Thyroid gland (tissue), 4 donors: ENCODE measurements around the gene TMEM200A. TPM values are rescaled to one million over a fixed set of nuclear protein-coding genes. Genes with fewer than 3 reads are reported as not detected.

Experiments
- DNase-seq, 2 donors: peaks; one replicate each; pipeline ENCODE4 v3.0.0-alpha.2; 2019
- H3K27ac ChIP-seq, 3 donors: fragments of 200-600 bp; sonication (generic); 1 replicate in 2 of 3; 2 replicates in 1 of 3; pipeline ENCODE4 v1.5.1; 2016 to 2019; ENCODE audit warnings: mild to moderate bottlenecking in 1 of 3, moderate library complexity in 1 of 3
- H3K27me3 ChIP-seq: fragments of 200-600 bp; sonication (generic); one replicate; pipeline ENCODE4 v1.5.1; 2019
- H3K36me3 ChIP-seq, 2 donors: fragments of 200-600 bp; sonication (generic); one replicate each; pipeline ENCODE4 v1.5.1; 2016 to 2019
- H3K4me1 ChIP-seq, 2 donors: fragments of 200-600 bp; sonication (generic); one replicate each; pipeline ENCODE4 v1.5.1; 2017 to 2019
- H3K4me3 ChIP-seq, 3 donors: fragments of 200-600 bp; sonication (generic); replicated peaks in 1 of 3; 1 replicate in 2 of 3; 2 replicates in 1 of 3; pipeline ENCODE4 v1.5.1; 2016; ENCODE audit warnings: mild to moderate bottlenecking in 1 of 3
- H3K9me3 ChIP-seq: fragments of 200-600 bp; sonication (generic); one replicate; pipeline ENCODE4 v1.5.1; 2017
- CTCF ChIP-seq, 6 experiments: fragments of 200-600 bp in 3 of 6; fragments of 450-650 bp in 3 of 6; sonication (generic) in 3 of 6; IDR thresholded peaks; one replicate each; pipeline ENCODE4 v1.5.1; 2016 to 2019; ENCODE audit warnings: antibody characterized with exemption in 6 of 6, mild to moderate bottlenecking in 2 of 6, inconsistent platforms in 1 of 6, moderate library complexity in 1 of 6
- POLR2A ChIP-seq, 2 donors: fragments of 450-650 bp; IDR thresholded peaks; one replicate each; pipeline ENCODE4 v1.6.1; 2017; ENCODE audit warnings: antibody characterized with exemption in 2 of 2, mild to moderate bottlenecking in 2 of 2, moderate library complexity in 1 of 2
- WGBS, 2 donors: methylation state at CpG; one replicate each; pipeline ENCODE4 v1.1.5; 2017; 5-methylcytosine and 5-hydroxymethylcytosine counted together
- intact Hi-C: fragments of 100-400 bp; cut with DNase I; formaldehyde crosslinking; loops from one replicate; pipeline ENCODE4 v1.15.1; 2023
- total RNA-seq, 4 donors: library from RNA; depleted of rRNA; stranded (reverse); fragments of >200 nt; gene quantifications; one replicate each; pipeline ENCODE4 v1.2.3, GENCODE V29; 2016

Gene TMEM200A
- total RNA-seq, 4 donors from 2014 or later = 2.1 to 4.6 (median 4.2) TPM

- no peak for TF ChIP-seq POLR2A (IDR thresholded peaks at IDR 0.05)
- no peak for TF ChIP-seq CTCF (IDR thresholded peaks at IDR 0.05)
- H3K36me3 ChIP-seq = no peaks in the 10 kb centered on the region
- H3K9me3 ChIP-seq = no peaks in the 10 kb centered on the region
- 78 to 82% methylated on average over 7 of the region's 7 CpGs for WGBS, 2 donors
- H3K27me3 ChIP-seq = no peaks in the 10 kb centered on the region
- intact Hi-C loops = no loop called here
- H3K4me3 ChIP-seq = no peak overlapping the region
- no peak for DNase-seq
- H3K27ac ChIP-seq = no peak overlapping the region
- H3K4me1 ChIP-seq = no peaks in the 10 kb centered on the region
These were observed 120.6 kb downstream of the TMEM200A start for GRCh38 chr6:130486417-130486816.

GRCh38 chr6:130489514-130489913 is 123.7 kb downstream of the TMEM200A start:
- 75 to 87% methylated on average over 1 of the region's 1 CpG for WGBS, 2 donors
- no peaks in the 10 kb centered on the region for H3K4me1 ChIP-seq
- no peak overlapping the region for H3K27ac ChIP-seq
- no peaks in the 10 kb centered on the region for H3K9me3 ChIP-seq
- DNase-seq = no peak
- no peaks in the 10 kb centered on the region for H3K36me3 ChIP-seq
- TF ChIP-seq POLR2A (IDR thresholded peaks at IDR 0.05) = no peak
- TF ChIP-seq CTCF (IDR thresholded peaks at IDR 0.05) = no peak
- no peak overlapping the region for H3K4me3 ChIP-seq
- no peaks in the 10 kb centered on the region for H3K27me3 ChIP-seq
- intact Hi-C loops = no loop called here

Other genes starting within 250 kb of the TMEM200A start
- 1 to 10 TPM in 1 of 4 donors, under 1 TPM in 1, not detected in 2; 0.17 to 2.0 TPM for gene SAMD3, start 143.1 kb upstream of the TMEM200A start, total RNA-seq